ENCODE results near the gene NES. TPM values are rescaled to one million over a fixed set of nuclear protein-coding genes. Genes with fewer than 3 reads are reported as not detected.

NES gene
- total RNA-seq, 4 donors from 2014 or later: 59.9 to 65.3 (median 63.9) TPM

- Histone ChIP-seq H3K4me1 (peaks cover 0 to 91% (median 76%) of the 10 kb centered on the region in 4 donors), H3K9me3 (no peaks in the 10 kb centered on the region), H3K4me3 (no peak overlapping the region), H3K36me3 (no peaks in the 10 kb centered on the region), H3K27me3 (no peaks in the 10 kb centered on the region), H3K27ac (peak overlapping the region; percentile 18 to 94 (median 78))
- no peak for DNase-seq (ENCODE audit: low spot score in 2 of 2)
- TF ChIP-seq EP300 (IDR thresholded peaks at IDR 0.05): peak; percentile 21 to 35
- TF ChIP-seq POLR2A (IDR thresholded peaks at IDR 0.05): no peak
- TF ChIP-seq CTCF (IDR thresholded peaks at IDR 0.05): no peak
- 34 to 35% methylated on average over 12 of the region's 12 CpGs for WGBS, 2 donors
Measured at GRCh38 chr1:156662005-156662799, 15.0 kb downstream of the NES start.

- DNase-seq (ENCODE audit: low spot score in 2 of 2): no peak
- H3K4me3 ChIP-seq: peak overlapping the region in 1 of 4 donors; percentile 22
- H3K27ac ChIP-seq: peak overlapping the region; percentile 58 to 94 (median 78)
- 64 to 69% methylated on average over 2 of the region's 2 CpGs for WGBS, 2 donors
- H3K36me3 ChIP-seq: no peaks in the 10 kb centered on the region
- H3K27me3 ChIP-seq: peaks cover 0 to 13% of the 10 kb centered on the region in 2 donors
- TF ChIP-seq POLR2A (IDR thresholded peaks at IDR 0.05) (no peak), CTCF (IDR thresholded peaks at IDR 0.05) (no peak), EP300 (IDR thresholded peaks at IDR 0.05) (no peak)
- peaks cover 0 to 87% (median 77%) of the 10 kb centered on the region in 4 donors for H3K4me1 ChIP-seq
- no peaks in the 10 kb centered on the region for H3K9me3 ChIP-seq
Measured at GRCh38 chr1:156660752-156661112, 16.5 kb downstream of the NES start.

GRCh38 chr1:156659988-156660751 lies 17.0 kb downstream of the NES start:
- Histone ChIP-seq H3K27me3 (peaks cover 0 to 16% of the 10 kb centered on the region in 2 donors), H3K27ac (peak overlapping the region; percentile 58 to 94 (median 78)), H3K36me3 (no peaks in the 10 kb centered on the region), H3K9me3 (no peaks in the 10 kb centered on the region), H3K4me3 (no peak overlapping the region), H3K4me1 (peaks cover 0 to 81% (median 72%) of the 10 kb centered on the region in 4 donors)
- peak; percentile 90 for DNase-seq (ENCODE audit: low spot score in 2 of 2)
- 4% methylated on average over 30 to 37 of the region's 38 CpGs for WGBS, 2 donors
- TF ChIP-seq EP300 (IDR thresholded peaks at IDR 0.05) (peak; percentile 59 to 79), POLR2A (IDR thresholded peaks at IDR 0.05) (no peak), CTCF (IDR thresholded peaks at IDR 0.05) (peak; percentile 99 to 100 (median 99))

GRCh38 chr1:156659661-156659987 lies 17.6 kb downstream of the NES start:
- WGBS, 2 donors: 17 to 20% methylated on average over 6 of the region's 6 CpGs
- H3K4me1 ChIP-seq: peaks cover 0 to 76% (median 67%) of the 10 kb centered on the region in 4 donors
- no peak for DNase-seq (ENCODE audit: low spot score in 2 of 2)
- peaks cover 0 to 16% of the 10 kb centered on the region in 2 donors for H3K27me3 ChIP-seq
- no peaks in the 10 kb centered on the region for H3K9me3 ChIP-seq
- no peaks in the 10 kb centered on the region for H3K36me3 ChIP-seq
- H3K4me3 ChIP-seq: no peak overlapping the region
- TF ChIP-seq EP300 (IDR thresholded peaks at IDR 0.05) (no peak), CTCF (IDR thresholded peaks at IDR 0.05) (no peak), POLR2A (IDR thresholded peaks at IDR 0.05) (no peak)
- peak overlapping the region; percentile 58 to 94 (median 78) for H3K27ac ChIP-seq

Measured in tibial nerve (tissue), 4 donors.